ENCODE results near the gene AARSD1.

DNA sequence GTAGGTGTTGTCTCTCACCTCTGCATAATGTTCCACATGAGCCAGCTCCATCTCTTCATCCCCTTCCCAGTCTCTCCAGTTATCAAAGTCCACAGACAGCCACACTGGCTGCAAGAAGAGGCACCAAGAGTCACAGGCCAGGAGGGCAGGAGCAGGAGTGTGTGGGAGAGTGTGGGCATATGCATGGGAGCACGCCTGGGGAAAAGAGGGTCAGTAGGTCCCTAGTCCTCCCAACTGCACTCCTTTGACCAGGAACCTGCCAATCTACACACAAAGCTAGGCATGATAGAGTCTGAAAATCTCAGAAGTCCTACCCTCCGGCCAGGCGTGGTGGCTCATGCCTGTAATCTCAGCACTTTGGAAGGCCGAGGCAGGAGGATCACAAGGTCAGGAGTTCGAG lies 7.3 kb upstream of the AARSD1 start:
- TF ChIP-seq CTCF (IDR thresholded peaks at IDR 0.05; ENCODE audit: low read depth, low read length, poor library complexity, severe bottlenecking), result no peak
- no peak for TF ChIP-seq EZH2phosphoT487 (IDR thresholded peaks at IDR 0.05; ENCODE audit: borderline replicate concordance, low read length)
